Spleen (tissue), 7 donors: ENCODE results near the gene EPN2.
"Not testable (repeated sequence)": the region's sequence is repeated elsewhere in the genome, so short reads cannot be mapped to it uniquely, and the experiment has no call there.

Experiments
- CTCF ChIP-seq, 11 experiments: fragments of 200-600 bp in 7 of 11; fragments of 450-650 bp in 4 of 11; sonication (generic) in 4 of 11; IDR thresholded peaks in 8 of 11; conservative IDR thresholded peaks in 3 of 11; 1 replicate in 7 of 11; 2 replicates in 4 of 11; pipeline versions ENCODE4 v1.4.0 to v1.8.0; 2016 to 2021; ENCODE audit warnings: antibody characterized with exemption in 11 of 11, inconsistent platforms in 4 of 11, mild to moderate bottlenecking in 1 of 11
- POLR2A ChIP-seq, 3 donors: fragments of 450-650 bp; IDR thresholded peaks; one replicate each; pipeline ENCODE4 v1.5.1; 2017; ENCODE audit warnings: antibody characterized with exemption in 3 of 3, mild to moderate bottlenecking in 1 of 3
- POLR2AphosphoS5 ChIP-seq, 3 donors: sonication (generic); formaldehyde crosslinking; IDR thresholded peaks; one replicate each; pipeline ENCODE4 v1.5.1; 2017; ENCODE audit warnings: antibody characterized with exemption in 3 of 3
- donor health status: DM: no; HTN: no; CAD: no; lungs with moderate emphysema.
- donor health status: DM: no; HTN: no; CAD: no.
- donor health status: DM: no; HTN: no; CAD: no.

- not testable (repeated sequence) for TF ChIP-seq CTCF (IDR thresholded peaks at IDR 0.05 in 8 of 11, conservative IDR thresholded peaks at IDR 0.05 in 3 of 11); POLR2AphosphoS5 (IDR thresholded peaks at IDR 0.05); POLR2A (IDR thresholded peaks at IDR 0.05)
Observed at GRCh38 chr17:19218914-19219313, 18.3 kb upstream of the EPN2 start.
